GM18520 (cell line): ENCODE results near the gene CAMTA1.

Source experiments
- ATAC-seq: cut with Tn5 transposase; IDR thresholded peaks from one replicate; pipeline ENCODE4 v1.9.1; 2021; ENCODE audit not compliant: unreplicated experiment

The CAMTA1 gene

GRCh38 chr1:7348073-7348472, 562.8 kb downstream of the CAMTA1 start:
- no peak for ATAC-seq

GRCh38 chr1:7348580-7348979, 563.3 kb downstream of the CAMTA1 start:
- no peak for ATAC-seq

GRCh38 chr1:7350804-7351203, 565.5 kb downstream of the CAMTA1 start:
- no peak for ATAC-seq

- ATAC-seq, result no peak
Measured at GRCh38 chr1:7351649-7352048, 566.4 kb downstream of the CAMTA1 start.

GRCh38 chr1:7352364-7352763, 567.1 kb downstream of the CAMTA1 start:
- no peak for ATAC-seq

GRCh38 chr1:7352974-7353373, 567.7 kb downstream of the CAMTA1 start:
- ATAC-seq, result no peak

GRCh38 chr1:7355646-7356045, 570.4 kb downstream of the CAMTA1 start:
- ATAC-seq, result no peak

GRCh38 chr1:7356079-7356478, 570.8 kb downstream of the CAMTA1 start:
- ATAC-seq, result no peak

- ATAC-seq, result no peak
Measured at GRCh38 chr1:7358425-7358824, 573.2 kb downstream of the CAMTA1 start.

- ATAC-seq, result no peak
Measured at GRCh38 chr1:7360526-7360925, 575.3 kb downstream of the CAMTA1 start.

- ATAC-seq, result no peak
Measured at GRCh38 chr1:7362947-7363346, 577.7 kb downstream of the CAMTA1 start.

GRCh38 chr1:7363450-7363849, 578.2 kb downstream of the CAMTA1 start:
- no peak for ATAC-seq

- no peak for ATAC-seq
Measured at GRCh38 chr1:7365706-7366105, 580.5 kb downstream of the CAMTA1 start.

GRCh38 chr1:7366286-7366954, 581.2 kb downstream of the CAMTA1 start:
- ATAC-seq, result no peak

- ATAC-seq, result no peak
Measured at GRCh38 chr1:7366955-7367665, 581.9 kb downstream of the CAMTA1 start.

- ATAC-seq, result no peak
Measured at GRCh38 chr1:7369866-7370265, 584.6 kb downstream of the CAMTA1 start.

GRCh38 chr1:7371926-7372325, 586.7 kb downstream of the CAMTA1 start:
- no peak for ATAC-seq

- no peak for ATAC-seq
Measured at GRCh38 chr1:7372477-7373120, 587.3 kb downstream of the CAMTA1 start.

- ATAC-seq, result no peak
Measured at GRCh38 chr1:7373251-7373650, 588.0 kb downstream of the CAMTA1 start.

- no peak for ATAC-seq
Measured at GRCh38 chr1:7373876-7374562, 588.8 kb downstream of the CAMTA1 start.

- no peak for ATAC-seq
Measured at GRCh38 chr1:7374563-7375160, 589.4 kb downstream of the CAMTA1 start.
